GM12878 (cell line): Measurements from ENCODE around the gene PPP2R5C. TPM values are rescaled to one million over a fixed set of nuclear protein-coding genes. Genes with fewer than 3 reads are reported as not detected.

ENCODE experiments used
- ATAC-seq: fragments of 200-7000 bp; cut with Tn5 transposase; 3 replicates; pipeline ENCODE4 v1.9.1; 2020; ENCODE audit warnings: mild to moderate bottlenecking, moderate library complexity
- BruUV-seq: library from RNA; stranded (reverse); fragments of 400-500 nt; replicated peaks from 2 replicates; lab custom pipeline; 2021; lab: Mats Ljungman, UMichigan
- CTCF ChIA-PET: fragments of 300-600 bp; sonication (Branson Sonifier 250); formaldehyde crosslinking; extraction: SDS; loops from one replicate; lab custom pipeline; 2021; ENCODE audit warnings: inconsistent platforms; lab: Yijun Ruan, JAX
- POLR2A ChIA-PET: fragments of 350-600 bp; formaldehyde crosslinking; extraction: SDS; loops from one replicate; lab custom pipeline; 2021; ENCODE audit warnings: inconsistent platforms; lab: Charles Lee
- RAD21 ChIA-PET: fragments of 300-600 bp; sonication (Branson Sonifier 250); formaldehyde crosslinking; loops from one replicate; lab custom pipeline; 2023; ENCODE audit warnings: antibody characterized with exemption; ENCODE audit not compliant: unreplicated experiment; lab: Charles Lee
- SMC1A ChIA-PET: fragments of 300-600 bp; sonication (Branson Sonifier 250); formaldehyde crosslinking; loops from one replicate; lab custom pipeline; 2023; ENCODE audit not compliant: unreplicated experiment, uncharacterized antibody; lab: Charles Lee
- DNase-seq: peaks from one replicate; pipeline ENCODE4 v3.0.0-alpha.2; 2011; ENCODE audit warnings: low read depth, low spot score
- FAIRE-seq: peaks from 3 replicates; lab custom pipeline; 2011; peaks lifted over from hg19 to GRCh38; lab: Jason Lieb, UNC
- H2AFZ ChIP-seq: 2 replicates; pipeline ENCODE4 v1.6.0; 2011; ENCODE audit warnings: low read depth, low read length, control low read depth; ENCODE audit not compliant: control insufficient read depth
- H3K27ac ChIP-seq: 2 replicates; pipeline ENCODE4 v1.5.1; 2011; ENCODE audit warnings: control low read depth; ENCODE audit not compliant: control insufficient read depth, insufficient read depth
- H3K27me3 ChIP-seq, 2 experiments: replicated peaks in 1 of 2; 2 replicates each; pipeline versions ENCODE4 v1.6.0 to v1.6.1; 2011; ENCODE audit warnings: low read length in 1 of 2; ENCODE audit not compliant: control insufficient read depth in 2 of 2, insufficient read depth in 2 of 2
- H3K36me3 ChIP-seq, 2 experiments: 2 replicates each; pipeline ENCODE4 v1.5.1; 2011; ENCODE audit warnings: low read length in 1 of 2; ENCODE audit not compliant: control insufficient read depth in 2 of 2, insufficient read depth in 2 of 2
- H3K4me1 ChIP-seq: 2 replicates; pipeline ENCODE4 v1.6.1; 2011; ENCODE audit warnings: mild to moderate bottlenecking, low read length, moderate library complexity, mixed read lengths; ENCODE audit not compliant: control insufficient read depth, insufficient read depth
- H3K4me2 ChIP-seq: 2 replicates; pipeline ENCODE4 v1.6.0; 2011; ENCODE audit warnings: control low read depth; ENCODE audit not compliant: control insufficient read depth, insufficient read depth
- H3K4me3 ChIP-seq: fragments of 200-600 bp; sonication (generic); 2 replicates; pipeline ENCODE4 v1.5.1; 2016
- H3K79me2 ChIP-seq: 2 replicates; pipeline ENCODE4 v1.6.0; 2011; ENCODE audit warnings: low read length; ENCODE audit not compliant: control insufficient read depth, insufficient read depth
- H3K9ac ChIP-seq: 2 replicates; pipeline ENCODE4 v1.8.0; 2011; ENCODE audit warnings: low read length, control low read depth, mixed read lengths; ENCODE audit not compliant: control insufficient read depth, insufficient read depth
- H3K9me3 ChIP-seq: replicated peaks from 3 replicates; pipeline ENCODE4 v1.5.1; 2011; ENCODE audit warnings: mild to moderate bottlenecking, low read length; ENCODE audit not compliant: control insufficient read depth, insufficient read depth
- H4K20me1 ChIP-seq: 2 replicates; pipeline ENCODE4 v1.6.0; 2011; ENCODE audit not compliant: control insufficient read depth, insufficient read depth
- BCLAF1 ChIP-seq: fragments of 450-650 bp; IDR thresholded peaks from 2 replicates; pipeline ENCODE4 v1.6.1; 2017; ENCODE audit warnings: antibody characterized with exemption, mild to moderate bottlenecking, moderate library complexity
- CREM ChIP-seq: IDR thresholded peaks from 2 replicates; pipeline ENCODE4 v1.6.1; 2014; ENCODE audit warnings: antibody characterized with exemption, low read depth
- MAX ChIP-seq: IDR thresholded peaks from 2 replicates; pipeline ENCODE4 v1.6.1; 2012; ENCODE audit warnings: low read depth, low read length, improper control_type of control experiment
- PBX3 ChIP-seq: IDR thresholded peaks from 2 replicates; pipeline ENCODE4 v1.6.1; 2011; ENCODE audit warnings: mild to moderate bottlenecking, low read depth, low read length, moderate library complexity; ENCODE audit not compliant: insufficient replicate concordance
- RCOR1 ChIP-seq: conservative IDR thresholded peaks from 2 replicates; pipeline ENCODE4 v1.6.1; 2012; ENCODE audit warnings: low read depth, low read length, improper control_type of control experiment
- RELB ChIP-seq: fragments of 450-650 bp; IDR thresholded peaks from 2 replicates; pipeline ENCODE4 v1.6.1; 2017; ENCODE audit warnings: low read depth, mild to moderate bottlenecking, moderate library complexity
- RFX5 ChIP-seq: IDR thresholded peaks from 2 replicates; pipeline ENCODE4 v1.6.1; 2011; ENCODE audit warnings: low read depth, low read length, improper control_type of control experiment
- SRF ChIP-seq, 2 experiments: IDR thresholded peaks; 2 replicates each; pipeline ENCODE4 v1.6.1; 2011; ENCODE audit warnings: low read depth in 2 of 2, low read length in 2 of 2, mild to moderate bottlenecking in 1 of 2, moderate library complexity in 1 of 2
- USF2 ChIP-seq: IDR thresholded peaks from 2 replicates; pipeline ENCODE4 v1.6.1; 2011; ENCODE audit warnings: low read depth, low read length, improper control_type of control experiment, borderline replicate concordance
- YY1 ChIP-seq: IDR thresholded peaks from 2 replicates; pipeline ENCODE4 v1.6.1; 2011; ENCODE audit warnings: low read depth, mild to moderate bottlenecking, low read length
- ZBTB33 ChIP-seq: fragments of 450-650 bp; IDR thresholded peaks from 2 replicates; pipeline ENCODE4 v1.6.1; 2017; ENCODE audit warnings: mild to moderate bottlenecking
- WGBS: methylation state at CpG from one replicate; pipeline ENCODE4 v1.1.6; 2016; ENCODE audit warnings: low lambda C conversion rate; ENCODE audit not compliant: insufficient replicate concordance, insufficient coverage; ENCODE audit errors: missing lambda C conversion rate; 5-methylcytosine and 5-hydroxymethylcytosine counted together
- in situ Hi-C: fragments of 300-500 bp; cut with MboI; formaldehyde crosslinking; loops from 9 replicates; pipeline ENCODE4 v1.14.3; 2018; ENCODE audit warnings: mixed read lengths
- intact Hi-C: fragments of 100-400 bp; cut with micrococcal nuclease; formaldehyde crosslinking; loops from one replicate; pipeline ENCODE4 v1.14.2; 2022; ENCODE audit not compliant: unreplicated experiment
- polyA plus RNA-seq, 11 experiments: library from polyadenylated mRNA; depleted of rRNA in 4 of 11; unstranded in 6 of 11; stranded (reverse) in 5 of 11; fragments of >200 nt; fragmentation: Nextera tagmentation in 4 of 11; fragmentation: Illumina TruSeq in 1 of 11; extraction: Ambion mirVana in 4 of 11; extraction: Trizol in 1 of 11; gene quantifications; 1 replicate in 1 of 11; 2 replicates in 10 of 11; pipeline versions ENCODE4 v1.2.1 to v1.2.3, GENCODE V29; 2011 to 2016; ENCODE audit warnings: inconsistent platforms in 2 of 11, missing spikeins in 2 of 11, low read depth in 1 of 11
- total RNA-seq, 4 experiments: library from RNA; depleted of rRNA in 3 of 4; stranded (reverse); fragments of >200 nt in 3 of 4; fragmentation: Illumina TruSeq in 1 of 4; extraction: Trizol in 1 of 4; gene quantifications; 2 replicates each; pipeline versions ENCODE4 v1.2.1 to v1.2.3, GENCODE V29; 2013 to 2021

The PPP2R5C gene
- total and polyA plus RNA-seq, 10 of the 15 experiments (the other 5 are each of a cell fraction or from before 2014, with no cell fraction given): 106 to 199 (median 144) TPM

GRCh38 chr14:101854366-101854765 lies 92.9 kb downstream of the PPP2R5C start:
- Histone ChIP-seq H3K4me3 (no peak overlapping the region), H3K79me2 (peaks cover 55% of the 10 kb centered on the region), H4K20me1 (peaks cover 2% of the 10 kb centered on the region; the same call in 1 of the 2 replicates), H3K27me3 (no peaks in the 10 kb centered on the region), H3K4me2 (no peak overlapping the region), H3K9ac (no peak overlapping the region), H3K27ac (0 out of 2 replicates have a peak overlapping the region, but pooled peaks have one; percentile 3), H3K4me1 (peaks cover 29% of the 10 kb centered on the region), H2AFZ (no peak overlapping the region), H3K36me3 (peaks cover 3 to 7% of the 10 kb centered on the region in 2 experiments), H3K9me3 (no peaks in the 10 kb centered on the region)
- ChIA-PET SMC1A (interaction anchor here (1.7 to 2.3 kb wide), 2 partner anchors 20 to 87 kb away, joined by 3 to 11 read pairs; no protein-coding TSS in a partner anchor), RAD21 (interaction anchor here (0.6 kb wide), 1 partner anchor 93 kb away, joined by 3 read pairs; no protein-coding TSS in a partner anchor), CTCF (interaction anchor here (2.1 kb wide), 1 partner anchor 84 kb away, joined by 9 read pairs; no protein-coding TSS in a partner anchor), POLR2A (interaction anchor here (1.4 kb wide), 1 partner anchor 83 kb away, joined by 5 read pairs; no protein-coding TSS in a partner anchor)
- WGBS: 92% methylated on average over 5 of the region's 5 CpGs
- FAIRE-seq (no peak), DNase-seq (no peak), ATAC-seq (no peak)
- in situ Hi-C loops: no loop called here
- intact Hi-C loops: no loop called here
- BruUV-seq: no TSS peak
- TF ChIP-seq ZBTB33: no peak
- TF ChIP-seq RELB: no peak
- TF ChIP-seq YY1: no peak
- no peak for TF ChIP-seq RCOR1
- TF ChIP-seq USF2: no peak
- no peak for TF ChIP-seq PBX3
- TF ChIP-seq SRF (IDR thresholded peaks at IDR 0.05; ENCODE audit: low read depth in 2 of 2, low read length in 2 of 2): no peak
- TF ChIP-seq MAX: no peak
- no peak for TF ChIP-seq BCLAF1
- TF ChIP-seq RFX5: no peak
- no peak for TF ChIP-seq CREM
